GM12878 (cell line): ENCODE data around the gene GRK6.

Experiments
- BCL11A ChIP-seq: IDR thresholded peaks from 2 replicates; pipeline ENCODE4 v1.6.1; 2011; ENCODE audit warnings: low read depth, low read length
- CHD4 ChIP-seq: fragments of 200-600 bp; sonication (generic); IDR thresholded peaks from 2 replicates; pipeline ENCODE4 v1.6.1; 2016; ENCODE audit warnings: mild to moderate bottlenecking
- NFYB ChIP-seq: IDR thresholded peaks from 2 replicates; pipeline ENCODE4 v1.6.1; 2011; ENCODE audit warnings: low read depth, mild to moderate bottlenecking, low read length, improper control_type of control experiment, moderate library complexity; ENCODE audit not compliant: insufficient read depth
- POLR2A ChIP-seq: IDR thresholded peaks from 2 replicates; pipeline ENCODE4 v1.6.1; 2011; ENCODE audit warnings: low read depth, mild to moderate bottlenecking, low read length
- YY1 ChIP-seq: IDR thresholded peaks from 2 replicates; pipeline ENCODE4 v1.6.1; 2011; ENCODE audit warnings: low read depth, mild to moderate bottlenecking, low read length
- TF ChIP-seq, protein P1 (sequence below), 3 experiments: IDR thresholded peaks in 2 of 3; conservative IDR thresholded peaks in 1 of 3; 2 replicates each; pipeline ENCODE4 v1.5.1; 2011; ENCODE audit warnings: low read depth in 3 of 3, low read length in 3 of 3, mild to moderate bottlenecking in 3 of 3, control low read depth in 2 of 3, moderate library complexity in 2 of 3, inconsistent platforms in 1 of 3, mixed read lengths in 1 of 3; ENCODE audit not compliant: control insufficient read depth in 2 of 3, insufficient read depth in 1 of 3; ENCODE audit errors: extremely low read depth in 1 of 3
- TF ChIP-seq, protein P2 (sequence below): fragments of 450-650 bp; formaldehyde crosslinking; IDR thresholded peaks from 2 replicates; pipeline ENCODE4 v1.5.0; 2022; ENCODE audit warnings: mild to moderate bottlenecking, missing genetic modification characterization

DNA sequence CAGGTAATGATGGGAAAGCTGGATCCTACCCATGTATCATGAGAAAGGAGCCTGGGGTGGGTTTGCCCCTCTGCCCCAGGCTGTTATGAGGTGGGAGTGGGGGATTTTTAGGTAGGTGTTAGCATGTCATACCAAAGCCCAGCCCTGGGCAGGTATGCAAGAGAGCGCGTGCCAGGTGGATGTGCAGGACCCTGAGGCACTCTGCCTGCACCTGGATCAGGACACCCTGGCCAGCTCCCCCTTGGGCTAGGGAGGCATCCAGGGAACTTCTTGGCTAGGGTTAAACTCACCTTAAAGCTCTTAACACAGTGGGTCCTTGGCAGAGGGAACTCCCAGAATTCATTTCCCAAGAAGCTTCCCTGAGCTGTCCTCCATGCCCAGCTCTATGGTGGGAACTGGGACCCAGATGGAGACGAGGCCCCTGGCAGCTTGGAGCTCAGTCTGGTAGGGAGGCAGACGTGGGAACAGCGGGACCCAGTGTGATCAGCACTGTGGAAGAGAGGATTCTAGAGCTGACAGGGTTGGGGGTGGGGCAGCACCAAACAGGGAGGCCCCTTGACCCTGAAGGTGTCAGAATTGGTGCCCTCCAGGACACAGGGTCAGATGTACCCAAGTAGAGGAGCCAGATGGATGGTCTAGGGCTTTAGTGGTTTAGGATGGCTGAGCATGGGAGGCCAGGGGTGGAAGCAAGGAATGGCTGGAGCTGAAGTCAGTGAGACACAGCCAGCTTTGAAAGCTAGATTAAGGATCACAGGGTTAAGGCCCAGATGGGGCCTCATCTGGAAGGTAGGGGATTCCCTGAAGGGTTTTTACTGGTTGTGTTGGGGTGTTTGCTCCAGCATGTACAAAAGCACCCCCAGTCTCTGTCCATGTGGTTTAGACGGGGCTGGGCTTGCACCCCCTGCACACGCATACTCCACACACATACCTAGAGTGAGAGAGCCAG, 17.9 kb downstream of the GRK6 start:
- TF ChIP-seq CHD4 (no peak), BCL11A (no peak), YY1 (0 out of 2 replicates have a peak, but pooled peaks have one; percentile 8), POLR2A (peak; percentile 64), NFYB (no peak)
- TF ChIP-seq, protein P1, sequence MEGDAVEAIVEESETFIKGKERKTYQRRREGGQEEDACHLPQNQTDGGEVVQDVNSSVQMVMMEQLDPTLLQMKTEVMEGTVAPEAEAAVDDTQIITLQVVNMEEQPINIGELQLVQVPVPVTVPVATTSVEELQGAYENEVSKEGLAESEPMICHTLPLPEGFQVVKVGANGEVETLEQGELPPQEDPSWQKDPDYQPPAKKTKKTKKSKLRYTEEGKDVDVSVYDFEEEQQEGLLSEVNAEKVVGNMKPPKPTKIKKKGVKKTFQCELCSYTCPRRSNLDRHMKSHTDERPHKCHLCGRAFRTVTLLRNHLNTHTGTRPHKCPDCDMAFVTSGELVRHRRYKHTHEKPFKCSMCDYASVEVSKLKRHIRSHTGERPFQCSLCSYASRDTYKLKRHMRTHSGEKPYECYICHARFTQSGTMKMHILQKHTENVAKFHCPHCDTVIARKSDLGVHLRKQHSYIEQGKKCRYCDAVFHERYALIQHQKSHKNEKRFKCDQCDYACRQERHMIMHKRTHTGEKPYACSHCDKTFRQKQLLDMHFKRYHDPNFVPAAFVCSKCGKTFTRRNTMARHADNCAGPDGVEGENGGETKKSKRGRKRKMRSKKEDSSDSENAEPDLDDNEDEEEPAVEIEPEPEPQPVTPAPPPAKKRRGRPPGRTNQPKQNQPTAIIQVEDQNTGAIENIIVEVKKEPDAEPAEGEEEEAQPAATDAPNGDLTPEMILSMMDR (IDR thresholded peaks at IDR 0.05 in 2 of 3, conservative IDR thresholded peaks at IDR 0.05 in 1 of 3; ENCODE audit: control insufficient read depth in 2 of 3, extremely low read depth in 1 of 3, insufficient read depth in 1 of 3, low read depth in 3 of 3, low read length in 3 of 3) = no peak
- TF ChIP-seq, protein P2, sequence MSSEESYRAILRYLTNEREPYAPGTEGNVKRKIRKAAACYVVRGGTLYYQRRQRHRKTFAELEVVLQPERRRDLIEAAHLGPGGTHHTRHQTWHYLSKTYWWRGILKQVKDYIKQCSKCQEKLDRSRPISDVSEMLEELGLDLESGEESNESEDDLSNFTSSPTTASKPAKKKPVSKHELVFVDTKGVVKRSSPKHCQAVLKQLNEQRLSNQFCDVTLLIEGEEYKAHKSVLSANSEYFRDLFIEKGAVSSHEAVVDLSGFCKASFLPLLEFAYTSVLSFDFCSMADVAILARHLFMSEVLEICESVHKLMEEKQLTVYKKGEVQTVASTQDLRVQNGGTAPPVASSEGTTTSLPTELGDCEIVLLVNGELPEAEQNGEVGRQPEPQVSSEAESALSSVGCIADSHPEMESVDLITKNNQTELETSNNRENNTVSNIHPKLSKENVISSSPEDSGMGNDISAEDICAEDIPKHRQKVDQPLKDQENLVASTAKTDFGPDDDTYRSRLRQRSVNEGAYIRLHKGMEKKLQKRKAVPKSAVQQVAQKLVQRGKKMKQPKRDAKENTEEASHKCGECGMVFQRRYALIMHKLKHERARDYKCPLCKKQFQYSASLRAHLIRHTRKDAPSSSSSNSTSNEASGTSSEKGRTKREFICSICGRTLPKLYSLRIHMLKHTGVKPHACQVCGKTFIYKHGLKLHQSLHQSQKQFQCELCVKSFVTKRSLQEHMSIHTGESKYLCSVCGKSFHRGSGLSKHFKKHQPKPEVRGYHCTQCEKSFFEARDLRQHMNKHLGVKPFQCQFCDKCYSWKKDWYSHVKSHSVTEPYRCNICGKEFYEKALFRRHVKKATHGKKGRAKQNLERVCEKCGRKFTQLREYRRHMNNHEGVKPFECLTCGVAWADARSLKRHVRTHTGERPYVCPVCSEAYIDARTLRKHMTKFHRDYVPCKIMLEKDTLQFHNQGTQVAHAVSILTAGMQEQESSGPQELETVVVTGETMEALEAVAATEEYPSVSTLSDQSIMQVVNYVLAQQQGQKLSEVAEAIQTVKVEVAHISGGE (CRISPR knock-in tag) = no peak
